Neuron (in vitro differentiated cells): ENCODE data around the gene TRIM46.
"Not testable (repeated sequence)": the region's sequence is repeated elsewhere in the genome, so short reads cannot be mapped to it uniquely, and the experiment has no call there.

Experiments used
- H2AFZ ChIP-seq: one replicate; pipeline ENCODE4 v1.6.1; 2013; ENCODE audit warnings: low read depth, mild to moderate bottlenecking, inconsistent platforms, low read length, moderate library complexity
- H3K27me3 ChIP-seq: one replicate; pipeline ENCODE4 v1.6.1; 2013; ENCODE audit warnings: low read length; ENCODE audit not compliant: insufficient read depth
- H3K36me3 ChIP-seq: one replicate; pipeline ENCODE4 v1.6.1; 2013; ENCODE audit warnings: low read length; ENCODE audit not compliant: insufficient read depth
- H3K4me1 ChIP-seq: one replicate; pipeline ENCODE4 v1.6.1; 2013; ENCODE audit warnings: low read length; ENCODE audit not compliant: insufficient read depth
- H3K4me3 ChIP-seq: 2 replicates; pipeline ENCODE4 v1.5.1; 2013; ENCODE audit warnings: mild to moderate bottlenecking, low read length, moderate library complexity
- H3K9me3 ChIP-seq: one replicate; pipeline ENCODE4 v1.6.1; 2013; ENCODE audit warnings: low read length

TRIM46 gene

GRCh38 chr1:155192346-155193274 is 19.0 kb downstream of the TRIM46 start:
- Histone ChIP-seq H3K9me3 (no peaks in the 10 kb centered on the region), H3K27me3 (no peaks in the 10 kb centered on the region), H2AFZ (peak overlapping the region; percentile 14), H3K36me3 (peaks cover 14% of the 10 kb centered on the region), H3K4me1 (peaks cover 29% of the 10 kb centered on the region), H3K4me3 (peak overlapping the region; percentile 63)

GRCh38 chr1:155193275-155193990 is 19.8 kb downstream of the TRIM46 start:
- H3K4me1 ChIP-seq = peaks cover 37% of the 10 kb centered on the region
- H2AFZ ChIP-seq = peak overlapping the region; percentile 14
- no peaks in the 10 kb centered on the region for H3K27me3 ChIP-seq
- no peaks in the 10 kb centered on the region for H3K9me3 ChIP-seq
- peak overlapping the region; percentile 63 for H3K4me3 ChIP-seq
- H3K36me3 ChIP-seq = peaks cover 22% of the 10 kb centered on the region

- H3K27me3 ChIP-seq, H2AFZ ChIP-seq, H3K9me3 ChIP-seq: not testable (repeated sequence)
- peak overlapping the region; percentile 63 for H3K4me3 ChIP-seq
- peaks cover 26% of the 10 kb centered on the region for H3K36me3 ChIP-seq
- peaks cover 39% of the 10 kb centered on the region for H3K4me1 ChIP-seq
These were observed 20.3 kb downstream of the TRIM46 start for GRCh38 chr1:155193991-155194240.

GRCh38 chr1:155195201-155196102 is 21.8 kb downstream of the TRIM46 start:
- Histone ChIP-seq H3K4me3 (peak overlapping the region; percentile 63), H2AFZ (no peak overlapping the region), H3K27me3 (no peaks in the 10 kb centered on the region), H3K36me3 (peaks cover 38% of the 10 kb centered on the region), H3K9me3 (no peaks in the 10 kb centered on the region), H3K4me1 (peaks cover 39% of the 10 kb centered on the region)

- peaks cover 46% of the 10 kb centered on the region for H3K36me3 ChIP-seq
- no peaks in the 10 kb centered on the region for H3K9me3 ChIP-seq
- peak overlapping the region; percentile 63 for H3K4me3 ChIP-seq
- H2AFZ ChIP-seq = no peak overlapping the region
- no peaks in the 10 kb centered on the region for H3K27me3 ChIP-seq
- H3K4me1 ChIP-seq = peaks cover 40% of the 10 kb centered on the region
These were observed 22.6 kb downstream of the TRIM46 start for GRCh38 chr1:155196103-155196892.

- Histone ChIP-seq H3K36me3 (peaks cover 54% of the 10 kb centered on the region), H2AFZ (no peak overlapping the region), H3K4me3 (peak overlapping the region; percentile 63), H3K9me3 (no peaks in the 10 kb centered on the region), H3K27me3 (no peaks in the 10 kb centered on the region), H3K4me1 (peaks cover 41% of the 10 kb centered on the region)
These were observed 23.4 kb downstream of the TRIM46 start for GRCh38 chr1:155196893-155197638.

GRCh38 chr1:155197901-155198546 is 24.4 kb downstream of the TRIM46 start:
- Histone ChIP-seq H3K4me1 (peaks cover 34% of the 10 kb centered on the region), H3K4me3 (no peak overlapping the region), H3K9me3 (no peaks in the 10 kb centered on the region), H2AFZ (no peak overlapping the region), H3K27me3 (no peaks in the 10 kb centered on the region), H3K36me3 (peaks cover 63% of the 10 kb centered on the region)

- no peaks in the 10 kb centered on the region for H3K27me3 ChIP-seq
- peaks cover 68% of the 10 kb centered on the region for H3K36me3 ChIP-seq
- H3K9me3 ChIP-seq = no peaks in the 10 kb centered on the region
- H3K4me3 ChIP-seq = no peak overlapping the region
- peaks cover 30% of the 10 kb centered on the region for H3K4me1 ChIP-seq
- H2AFZ ChIP-seq = no peak overlapping the region
These were observed 24.9 kb downstream of the TRIM46 start for GRCh38 chr1:155198547-155198906.

GRCh38 chr1:155199792-155200191 is 26.1 kb downstream of the TRIM46 start:
- H3K9me3 ChIP-seq = no peaks in the 10 kb centered on the region
- no peak overlapping the region for H2AFZ ChIP-seq
- peaks cover 25% of the 10 kb centered on the region for H3K4me1 ChIP-seq
- H3K36me3 ChIP-seq = peaks cover 69% of the 10 kb centered on the region
- H3K4me3 ChIP-seq = no peak overlapping the region
- no peaks in the 10 kb centered on the region for H3K27me3 ChIP-seq

- Histone ChIP-seq H3K27me3 (no peaks in the 10 kb centered on the region), H3K36me3 (peaks cover 75% of the 10 kb centered on the region), H3K4me1 (peaks cover 29% of the 10 kb centered on the region), H3K9me3 (no peaks in the 10 kb centered on the region), H2AFZ (no peak overlapping the region), H3K4me3 (no peak overlapping the region)
These were observed 27.3 kb downstream of the TRIM46 start for GRCh38 chr1:155200920-155201319.

GRCh38 chr1:155202198-155202597 is 28.5 kb downstream of the TRIM46 start:
- Histone ChIP-seq H3K36me3 (peaks cover 67% of the 10 kb centered on the region), H2AFZ (no peak overlapping the region), H3K9me3 (no peaks in the 10 kb centered on the region), H3K4me3 (no peak overlapping the region), H3K27me3 (no peaks in the 10 kb centered on the region), H3K4me1 (peaks cover 25% of the 10 kb centered on the region)
